Renal pelvis (tissue), 4 donors: ENCODE data around the gene DNLZ. TPM values are rescaled to one million over a fixed set of nuclear protein-coding genes. Genes with fewer than 3 reads are reported as not detected.
"Not testable (repeated sequence)": the region's sequence is repeated elsewhere in the genome, so short reads cannot be mapped to it uniquely, and the experiment has no call there.

ENCODE experiments used
- DNase-seq: peaks from one replicate; pipeline ENCODE4 v3.0.0-alpha.2; 2013
- polyA plus RNA-seq, 3 donors: library from polyadenylated mRNA; unstranded; fragments of 120-200 nt; gene quantifications; one replicate each; pipeline ENCODE4 v1.2.1, GENCODE V29; 2013; ENCODE audit not compliant: insufficient read length in 3 of 3

DNLZ gene
- polyA plus RNA-seq, 3 donors = 5.9 to 21.2 (median 17.2) TPM

DNA sequence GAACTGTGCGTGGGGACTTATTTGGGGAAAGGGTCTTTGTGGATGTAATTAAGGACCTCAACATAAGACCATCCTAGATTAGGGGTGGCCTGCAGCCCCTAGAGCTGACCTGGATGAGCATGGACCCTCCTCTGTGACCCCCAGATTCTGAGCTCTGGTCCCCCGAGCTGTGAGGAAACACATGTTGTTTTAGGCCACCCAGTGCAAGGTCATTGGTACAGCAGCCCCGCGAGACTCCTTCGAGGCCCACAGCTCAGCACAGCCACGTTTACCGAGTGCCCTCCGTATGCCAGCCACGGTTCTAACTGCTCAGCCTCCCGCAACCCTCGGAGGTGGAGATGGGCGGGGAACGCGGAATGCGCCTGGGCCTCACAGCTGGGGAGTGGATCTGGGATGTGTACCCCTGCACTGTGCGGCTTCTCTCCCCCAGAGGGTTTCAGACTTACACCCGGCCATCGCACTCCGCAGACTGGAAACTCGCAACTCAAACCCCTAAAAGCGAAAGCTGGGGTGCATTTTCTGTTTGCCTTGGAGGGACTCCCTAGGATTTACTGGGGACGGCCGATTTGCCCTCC, 40.7 kb downstream of the DNLZ start:
- no peak for DNase-seq

DNA sequence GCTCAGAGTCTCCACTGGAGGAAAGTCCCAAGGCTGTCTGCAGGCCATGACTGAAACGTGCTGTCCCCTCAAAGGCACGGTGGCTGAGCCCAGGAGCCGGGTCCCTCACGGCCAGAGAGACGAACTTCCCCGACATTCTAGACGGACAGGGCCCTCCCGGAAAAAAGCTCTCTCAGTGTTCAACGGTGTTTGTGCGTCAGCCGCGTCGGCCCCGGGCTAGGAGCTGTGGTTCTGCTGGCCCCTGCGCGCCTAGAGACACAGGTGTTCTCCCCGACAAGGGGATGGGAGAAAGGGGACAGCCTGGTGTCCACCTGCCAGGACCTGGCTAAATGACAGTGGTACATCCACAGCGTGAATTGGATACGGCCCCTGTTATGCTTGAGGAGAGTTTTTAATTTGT, 42.0 kb downstream of the DNLZ start:
- no peak for DNase-seq

DNA sequence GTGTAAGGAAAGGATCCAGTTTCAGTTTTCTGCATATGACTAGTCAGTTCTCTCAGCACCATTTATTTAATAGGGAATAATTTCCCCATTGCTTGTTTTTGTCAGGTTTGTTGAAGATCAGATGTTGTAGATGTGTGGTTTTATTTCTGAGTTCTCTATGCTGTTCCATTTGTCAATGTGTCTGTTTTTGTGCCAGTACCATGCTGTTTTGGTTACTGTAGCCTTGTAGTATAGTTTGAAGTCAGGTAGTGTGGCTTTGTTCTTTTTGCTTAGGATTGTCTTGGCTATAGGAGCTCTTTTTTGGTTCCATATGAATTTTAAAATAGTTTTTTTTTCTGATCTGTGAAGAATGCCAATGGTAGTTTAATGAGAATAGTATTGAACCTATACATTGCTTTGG, 42.6 kb downstream of the DNLZ start:
- DNase-seq = not testable (repeated sequence)

DNA sequence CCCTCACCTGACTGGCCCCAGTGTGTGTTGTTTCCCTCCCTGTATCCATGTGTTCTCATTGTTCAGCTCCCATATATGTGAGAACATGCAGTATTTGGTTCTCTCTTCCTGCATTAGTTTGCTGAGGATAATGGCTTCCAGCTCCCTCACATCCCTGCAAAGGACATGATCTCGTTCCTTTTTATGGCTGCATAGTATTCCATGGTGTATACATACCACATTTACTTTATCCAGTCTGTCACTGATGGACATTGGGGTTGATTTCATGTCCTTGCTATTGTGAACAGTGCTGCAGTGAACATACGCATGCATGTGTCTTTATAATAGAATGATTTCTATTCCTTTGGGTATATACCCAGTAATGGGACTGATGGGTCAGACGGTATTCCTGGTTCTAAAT, 43.6 kb downstream of the DNLZ start:
- DNase-seq = not testable (repeated sequence)

DNA sequence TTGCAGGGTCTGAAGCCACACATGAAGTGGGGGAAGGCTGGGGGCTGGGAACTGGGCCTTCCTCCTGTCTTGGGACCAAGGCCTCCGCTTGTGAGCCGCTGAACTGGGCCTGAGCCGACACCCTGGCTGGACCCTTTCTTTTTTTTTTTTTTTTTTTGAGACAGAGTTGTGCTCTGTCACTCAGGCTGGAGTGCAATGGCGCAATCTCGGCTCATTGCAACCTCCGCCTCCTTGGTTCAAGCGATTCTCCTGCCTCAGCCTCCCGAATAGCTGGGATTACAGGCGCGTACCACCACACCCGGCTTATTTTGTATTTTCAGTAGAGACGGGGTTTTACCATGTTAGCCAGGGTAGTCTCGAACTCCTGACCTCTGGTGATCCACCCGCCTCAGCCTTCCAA, 44.3 kb downstream of the DNLZ start:
- not testable (repeated sequence) for DNase-seq

DNA sequence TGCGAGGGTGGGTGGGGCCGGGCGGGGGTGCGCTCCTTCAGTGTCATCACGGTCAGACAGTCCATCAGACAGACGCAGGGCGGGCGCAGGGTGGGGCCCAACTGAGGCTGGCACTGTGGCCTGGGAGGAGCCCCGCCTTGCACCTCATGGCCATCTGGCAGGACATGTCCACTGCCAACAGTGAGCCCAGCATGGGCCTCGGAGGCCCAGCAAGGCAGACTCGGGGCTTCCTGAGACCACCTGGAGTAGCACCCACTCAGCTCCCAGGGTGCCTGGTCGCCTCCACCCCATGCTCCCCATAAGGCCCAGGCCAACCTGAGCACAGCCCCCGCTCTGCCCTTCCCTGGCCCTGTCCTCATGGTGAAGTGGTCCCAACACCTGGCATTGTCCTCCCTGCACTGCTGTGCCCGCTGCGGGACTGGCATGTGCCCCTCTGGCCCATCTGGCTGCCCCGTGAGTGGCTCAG, 44.7 kb downstream of the DNLZ start:
- DNase-seq = no peak

DNA sequence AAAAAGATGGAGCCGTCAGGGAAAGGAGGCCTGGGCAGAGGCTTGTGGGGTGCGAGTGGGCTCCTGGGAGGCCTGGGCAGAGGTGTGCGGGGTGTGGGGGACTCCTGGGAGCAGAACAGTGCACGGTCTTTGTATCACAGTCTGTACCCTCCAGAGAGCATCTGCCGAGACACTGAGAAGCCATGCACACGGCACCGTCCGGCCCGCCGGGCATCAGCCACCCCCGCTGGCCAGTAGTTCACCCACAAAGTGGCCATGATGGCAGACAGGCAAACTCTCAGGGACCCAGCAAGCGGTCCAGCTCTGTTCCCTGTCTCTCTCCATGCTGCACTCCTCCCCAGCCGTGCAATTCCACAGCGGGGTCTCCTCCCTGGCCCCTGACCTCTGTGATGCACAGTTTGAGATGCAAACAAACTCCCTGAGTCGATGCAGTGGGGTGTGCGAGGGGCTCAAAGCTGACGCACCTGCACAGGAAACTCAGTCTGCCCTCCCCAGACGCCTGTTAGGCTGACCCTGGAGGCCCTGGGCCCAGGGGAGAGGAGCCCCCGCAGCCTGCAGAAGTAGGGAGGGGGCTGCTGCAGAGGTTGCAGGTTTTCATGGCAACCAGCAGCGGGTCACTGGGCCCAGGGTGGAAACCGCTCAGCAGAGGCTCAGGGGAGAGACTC, 45.3 kb downstream of the DNLZ start:
- no peak for DNase-seq

DNA sequence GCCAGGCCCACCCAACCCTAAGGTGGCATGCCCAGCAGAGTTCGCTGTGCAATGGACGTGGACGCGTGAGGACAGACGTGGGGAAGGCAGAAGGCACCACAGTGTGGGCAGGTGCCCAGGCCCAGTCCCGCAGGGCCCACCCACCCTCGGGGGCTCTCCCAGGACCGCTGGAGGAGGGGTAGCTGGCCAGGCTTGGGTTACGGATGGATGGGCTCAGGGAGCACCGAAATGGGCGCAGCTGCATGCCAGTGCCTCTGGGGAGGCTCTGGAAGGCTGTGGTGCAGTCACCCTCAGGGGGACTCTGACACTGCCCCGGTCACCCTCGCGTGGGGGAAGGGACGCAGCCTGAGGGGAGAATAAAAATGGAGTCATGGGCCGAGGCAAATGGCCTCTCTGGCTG, 45.8 kb downstream of the DNLZ start:
- DNase-seq = no peak

DNA sequence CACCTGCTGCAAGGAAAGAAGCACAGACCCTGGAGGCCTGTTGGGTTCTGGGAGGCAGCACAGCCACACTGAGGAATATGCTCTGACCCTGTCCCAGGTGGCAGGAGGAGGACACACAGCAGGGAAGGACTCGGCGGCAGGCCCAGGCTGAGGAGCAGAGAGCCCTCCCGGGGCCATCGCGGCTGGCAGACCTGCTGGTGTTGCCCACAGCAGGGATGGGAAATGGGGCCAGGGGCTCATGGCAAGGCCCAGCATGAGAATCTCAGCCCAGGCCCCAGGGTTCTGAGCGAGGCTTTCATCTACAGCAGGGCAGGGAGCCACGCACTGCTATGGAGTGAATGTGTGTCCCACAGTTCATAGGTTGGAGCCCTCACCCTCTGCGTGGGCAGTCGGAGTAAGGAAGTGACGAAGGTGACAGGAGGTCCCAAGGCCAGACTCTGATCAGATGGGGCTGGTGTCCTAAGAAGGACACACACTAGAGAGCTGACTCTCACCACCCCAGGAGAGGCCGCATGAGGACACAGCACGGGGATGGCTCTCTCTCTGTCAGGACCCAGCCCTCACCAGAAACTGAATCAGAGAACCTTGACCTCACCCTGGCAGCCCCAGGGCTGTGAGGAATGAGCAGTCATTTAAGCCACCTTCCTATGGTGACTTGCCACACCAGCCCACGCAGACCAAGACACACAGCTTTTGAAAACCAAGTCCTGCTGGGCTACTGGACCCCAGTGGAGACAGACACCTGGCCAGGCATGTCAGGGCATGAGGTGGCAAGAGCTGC, 46.5 kb downstream of the DNLZ start:
- no peak for DNase-seq

DNA sequence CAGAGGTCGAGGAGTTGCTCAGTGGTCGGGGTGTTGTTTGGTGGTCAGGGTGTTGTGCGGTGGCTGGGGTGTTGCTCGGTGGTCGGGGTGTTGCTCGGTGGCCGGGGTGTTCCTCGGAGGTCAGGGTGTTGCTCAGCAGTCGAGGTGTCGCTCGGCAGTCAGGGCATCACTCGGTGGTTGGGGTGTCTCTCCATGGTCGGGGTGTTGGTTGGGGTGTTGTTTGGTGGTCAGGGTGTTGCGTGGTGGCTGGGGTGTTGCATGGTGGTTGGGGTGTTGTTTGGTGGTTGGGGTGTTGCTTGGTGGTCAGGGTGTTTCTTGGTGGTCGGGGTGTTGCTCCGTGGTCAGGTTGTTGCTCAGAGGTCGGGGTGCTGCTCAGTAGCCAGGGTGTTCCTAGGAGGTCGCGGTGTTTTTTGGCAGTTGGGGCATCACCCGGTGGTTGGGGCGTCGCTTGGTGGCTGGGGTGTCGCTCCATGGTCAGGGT, 47.2 kb downstream of the DNLZ start:
- no peak for DNase-seq

DNA sequence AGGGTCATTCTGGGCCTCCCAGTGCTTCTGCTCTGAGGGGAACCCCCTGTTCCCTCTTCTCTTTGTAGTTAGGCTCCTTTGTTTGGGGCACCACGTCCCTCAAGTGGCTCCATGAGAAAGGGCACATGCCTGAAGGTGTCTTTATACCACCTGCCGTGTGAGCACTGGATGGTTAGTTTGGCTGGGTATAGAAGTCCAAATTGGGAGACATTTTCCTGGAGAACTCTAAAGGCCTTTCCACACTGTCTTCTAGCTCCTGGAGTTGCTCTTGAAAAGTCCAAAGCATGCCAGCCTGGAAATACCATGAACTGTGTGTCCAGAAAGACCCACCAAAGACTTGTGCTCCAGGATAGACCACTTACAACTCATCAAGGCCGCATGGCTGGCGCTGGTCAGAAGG, 48.6 kb downstream of the DNLZ start:
- no peak for DNase-seq

DNA sequence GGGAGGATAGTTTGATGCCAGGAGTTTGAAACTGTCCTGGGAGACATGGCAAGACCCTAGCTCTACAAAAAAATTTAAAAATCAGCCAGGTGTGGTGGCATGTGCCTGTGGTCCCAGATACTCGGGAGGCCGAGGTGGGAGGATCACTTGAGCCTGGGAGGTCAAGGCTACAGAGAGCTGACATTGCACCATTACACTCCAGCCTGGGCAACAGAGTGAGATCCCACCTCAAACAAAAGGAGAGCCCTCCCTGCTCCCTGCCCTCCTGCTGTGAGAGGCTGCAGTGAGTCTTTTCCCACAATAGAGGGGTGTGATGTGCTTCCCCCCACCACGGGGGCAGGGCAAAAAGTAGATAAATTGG, 49.5 kb downstream of the DNLZ start:
- DNase-seq = no peak

DNA sequence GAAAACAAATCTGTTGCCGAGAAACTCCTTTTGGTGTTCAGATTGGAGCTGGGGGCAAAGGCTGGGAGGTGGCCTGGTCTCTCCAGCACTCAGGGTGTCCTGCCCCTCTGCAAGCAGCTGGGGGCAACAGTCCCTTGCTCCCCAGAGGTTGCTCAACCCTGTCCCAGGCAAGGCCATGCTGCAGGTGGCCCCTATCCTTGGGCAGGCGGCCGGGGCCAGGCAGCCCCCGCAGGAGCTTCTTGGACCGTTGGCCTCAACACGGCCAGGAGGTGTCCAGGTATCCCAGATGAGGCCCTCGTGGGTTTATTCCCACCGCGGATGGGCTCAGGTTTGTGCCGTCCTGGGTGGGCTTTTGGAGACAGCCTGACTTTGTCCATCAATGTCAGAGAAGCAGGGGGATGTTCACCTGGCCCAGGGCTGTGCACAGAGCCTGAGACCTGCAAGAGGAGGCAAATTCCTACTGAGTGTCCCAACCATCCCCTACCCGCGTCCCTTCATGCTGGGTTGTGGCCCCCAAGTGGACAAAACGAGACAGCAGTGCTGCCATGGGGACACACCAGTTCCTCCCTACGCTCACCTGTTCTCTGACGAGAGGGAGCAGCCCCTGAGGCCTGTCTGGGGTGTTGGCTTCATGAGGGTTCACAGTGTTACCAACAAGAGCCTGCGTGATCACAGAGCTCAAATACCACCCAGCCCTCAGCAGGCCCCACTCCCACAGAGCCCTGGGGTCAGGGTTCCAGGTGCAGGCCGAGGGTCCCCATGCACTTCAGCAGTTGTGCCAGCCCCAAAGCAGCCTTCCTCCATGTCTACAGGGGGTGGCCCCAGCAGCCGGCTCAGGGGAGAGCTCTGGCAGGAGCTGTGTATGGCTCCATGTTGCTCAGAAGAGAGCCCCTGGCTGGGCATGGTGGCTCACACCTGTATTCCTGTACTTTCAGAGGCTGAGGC, 50.2 kb downstream of the DNLZ start:
- no peak for DNase-seq

DNA sequence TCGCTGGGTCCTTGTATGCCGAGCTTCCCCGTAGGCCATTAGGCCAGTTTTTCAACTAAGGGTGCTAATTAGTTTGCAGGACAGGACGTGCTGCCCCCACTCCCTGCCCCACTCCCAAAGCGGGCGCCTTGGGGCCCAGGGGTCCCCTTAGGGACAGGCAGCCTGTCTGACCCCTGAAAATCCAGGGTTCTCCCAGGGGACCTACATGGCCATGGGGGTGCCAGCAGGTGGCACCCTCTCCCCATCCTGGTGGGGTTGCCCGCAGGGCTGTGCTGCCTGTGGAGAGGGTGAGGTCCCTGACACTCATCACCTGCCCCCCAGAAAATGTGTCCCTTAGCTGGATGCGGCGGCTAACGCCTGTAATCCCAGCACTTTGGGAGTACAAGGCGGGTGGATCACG, 51.1 kb downstream of the DNLZ start:
- no peak for DNase-seq

DNA sequence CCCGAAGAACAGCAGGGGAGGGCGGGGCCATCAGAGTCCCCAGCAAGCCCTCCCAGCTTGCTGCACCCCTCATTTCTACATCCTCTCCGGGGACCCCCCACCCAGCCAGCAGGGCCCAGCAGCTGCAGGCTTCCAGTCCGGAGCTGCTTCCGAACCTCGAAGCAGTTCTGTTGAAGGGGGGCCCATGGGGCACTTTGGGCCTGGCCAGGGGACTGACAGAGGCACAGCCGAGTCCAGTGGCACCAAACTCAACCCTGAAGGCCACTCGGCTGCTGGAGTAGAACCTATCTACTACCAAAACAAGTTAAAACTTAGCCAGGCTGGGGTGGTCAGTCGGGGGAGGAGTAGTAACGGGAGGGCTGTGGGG, 51.6 kb downstream of the DNLZ start:
- no peak for DNase-seq

DNA sequence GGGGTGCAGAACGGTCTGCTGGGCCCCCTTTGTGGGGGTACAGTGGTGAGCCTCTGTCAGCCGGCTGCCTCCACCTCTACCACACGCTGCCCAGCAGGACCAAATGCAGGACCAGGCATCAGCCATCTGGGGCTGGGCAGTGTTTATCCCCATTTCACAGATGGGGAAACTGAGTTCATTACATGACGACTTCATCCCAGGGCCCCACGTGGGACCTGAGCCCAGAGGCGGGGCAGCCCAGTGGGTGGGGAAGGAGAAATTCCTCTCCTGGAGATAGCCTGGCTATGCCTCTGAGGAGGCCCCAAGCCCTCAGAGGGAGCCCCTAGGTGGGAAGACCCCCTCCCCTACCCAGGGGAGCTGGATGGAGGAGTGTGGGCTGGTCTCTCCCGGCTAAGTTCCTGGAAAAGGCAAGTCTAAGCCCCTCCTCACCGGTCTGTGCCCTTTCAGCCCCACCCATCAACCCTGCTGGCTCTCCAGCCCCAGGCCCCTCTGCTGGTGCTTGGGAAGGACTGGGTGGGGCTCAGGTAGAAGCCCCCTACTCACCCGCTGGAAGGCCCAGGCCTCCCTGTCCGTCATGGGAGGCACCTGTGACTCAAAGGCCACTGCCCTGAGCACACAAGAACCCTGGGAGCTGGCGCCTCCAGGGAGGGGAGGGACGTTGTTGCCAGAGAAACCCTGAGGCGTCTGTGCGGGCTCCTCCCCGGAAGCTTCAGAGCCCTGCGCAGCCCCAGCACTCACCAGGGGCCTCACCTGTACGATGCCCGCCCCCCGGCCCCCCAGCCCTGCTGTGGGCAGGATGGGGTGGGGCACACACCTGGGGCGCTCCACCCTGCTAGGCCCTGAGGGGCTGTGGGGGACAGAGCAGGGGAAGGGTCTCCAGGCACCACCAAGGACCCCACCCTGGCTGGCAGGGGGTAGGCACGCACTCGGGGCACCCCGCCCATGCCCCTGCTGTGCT, 52.2 kb downstream of the DNLZ start:
- no peak for DNase-seq

DNA sequence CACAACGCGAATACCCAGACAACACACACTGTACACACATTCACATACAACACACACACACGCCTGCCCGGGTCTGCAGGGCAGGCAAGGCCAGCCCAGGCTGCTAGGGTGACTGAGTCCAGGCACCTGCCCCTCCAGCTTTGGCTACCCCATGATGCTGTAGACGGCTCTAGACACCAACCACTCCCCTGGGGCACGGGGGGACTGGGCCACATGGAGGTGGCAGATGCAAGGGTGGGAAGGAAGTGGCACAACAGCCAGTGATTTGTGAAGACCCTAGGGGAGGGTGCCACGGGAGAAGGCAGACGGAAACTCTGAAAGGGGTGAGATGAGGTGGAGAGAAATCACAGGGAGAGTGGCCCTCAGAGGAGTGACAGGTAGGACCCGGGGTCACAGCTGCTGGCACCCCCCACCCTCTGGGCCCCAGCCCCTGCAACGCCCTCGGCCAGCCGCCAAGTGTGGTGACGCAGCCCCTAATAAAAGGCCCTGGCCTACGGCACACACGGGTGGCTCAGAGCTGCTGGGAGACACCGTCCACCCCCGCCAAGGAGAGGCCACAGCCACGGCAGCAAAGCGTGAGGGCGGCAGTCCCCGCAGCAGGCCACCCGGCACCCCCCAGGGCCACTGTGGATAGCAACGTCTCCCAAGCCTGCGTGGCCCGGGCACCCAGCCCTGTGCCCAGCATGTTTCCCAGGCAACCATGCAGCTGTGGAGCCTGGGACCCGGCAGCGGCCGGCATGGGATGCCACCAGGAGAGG, 53.1 kb downstream of the DNLZ start:
- no peak for DNase-seq

DNA sequence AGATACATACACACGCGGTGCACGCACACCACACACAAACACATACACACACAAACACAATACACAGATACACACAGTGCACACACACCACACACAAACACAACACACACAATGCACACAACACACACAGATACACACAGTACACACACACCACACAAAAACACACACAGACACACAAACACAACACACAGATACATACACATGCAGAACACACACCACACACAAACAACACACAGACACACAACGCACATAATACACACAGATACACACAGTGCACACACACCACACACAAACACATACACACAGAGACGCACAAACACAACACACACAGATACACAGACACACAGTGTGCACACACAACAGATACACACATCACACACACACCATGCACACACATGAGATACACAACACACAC, 53.7 kb downstream of the DNLZ start:
- DNase-seq = no peak
